Measurements from ENCODE around the gene NUP214.
"Not testable (repeated sequence)": the region's sequence is repeated elsewhere in the genome, so short reads cannot be mapped to it uniquely, and the experiment has no call there.

NUP214 gene

GRCh38 chr9:131237931-131238401, 112.6 kb downstream of the NUP214 start:
- intact Hi-C loops (cut with micrococcal nuclease) = loop anchor here (5.0 kb wide), 1 partner anchor 39 kb away; the partner anchor contains the start of gene FAM78A
- Mint-ChIP-seq H3K9me3 (peaks cover 5% of the 10 kb centered on the region), H3K27ac (peak overlapping the region; percentile 85), H3K36me3 (ENCODE audit: low read depth) (peaks cover 60% of the 10 kb centered on the region), H3K27me3 (peaks cover 8% of the 10 kb centered on the region), H3K4me3 (peak overlapping the region; percentile 55), H3K4me1 (ENCODE audit: low read depth) (peaks cover 40% of the 10 kb centered on the region)

- H3K9me3 Mint-ChIP-seq = peaks cover 9% of the 10 kb centered on the region
- H3K4me1 Mint-ChIP-seq (ENCODE audit: low read depth) = peaks cover 40% of the 10 kb centered on the region
- H3K4me3 Mint-ChIP-seq = peak overlapping the region; percentile 55
- peaks cover 61% of the 10 kb centered on the region for H3K36me3 Mint-ChIP-seq (ENCODE audit: low read depth)
- H3K27ac Mint-ChIP-seq = peak overlapping the region; percentile 85
- peaks cover 8% of the 10 kb centered on the region for H3K27me3 Mint-ChIP-seq
- intact Hi-C loops (cut with micrococcal nuclease) = loop anchor here (5.0 kb wide), 1 partner anchor 39 kb away; the partner anchor contains the start of gene FAM78A
Observed at GRCh38 chr9:131238402-131239021, 113.1 kb downstream of the NUP214 start.

- Mint-ChIP-seq H3K4me3 (peak overlapping the region; percentile 4), H3K36me3 (ENCODE audit: low read depth) (peaks cover 56% of the 10 kb centered on the region), H3K4me1 (ENCODE audit: low read depth) (peaks cover 40% of the 10 kb centered on the region), H3K27ac (peak overlapping the region; percentile 85), H3K9me3 (peaks cover 9% of the 10 kb centered on the region), H3K27me3 (peaks cover 8% of the 10 kb centered on the region)
- intact Hi-C loops (cut with micrococcal nuclease) = loop anchor here (5.0 kb wide), 1 partner anchor 38 kb away; the partner anchor contains the start of gene FAM78A
Observed at GRCh38 chr9:131239161-131239975, 114.0 kb downstream of the NUP214 start.

- peaks cover 9% of the 10 kb centered on the region for H3K9me3 Mint-ChIP-seq
- peaks cover 40% of the 10 kb centered on the region for H3K4me1 Mint-ChIP-seq (ENCODE audit: low read depth)
- H3K27ac Mint-ChIP-seq = peak overlapping the region; percentile 45
- H3K27me3 Mint-ChIP-seq = peaks cover 8% of the 10 kb centered on the region
- H3K36me3 Mint-ChIP-seq (ENCODE audit: low read depth) = peaks cover 52% of the 10 kb centered on the region
- H3K4me3 Mint-ChIP-seq = no peak overlapping the region
- intact Hi-C loops (cut with micrococcal nuclease) = no loop called here
Observed at GRCh38 chr9:131240047-131240921, 114.9 kb downstream of the NUP214 start.

- H3K36me3 Mint-ChIP-seq (ENCODE audit: low read depth) = peaks cover 40% of the 10 kb centered on the region
- intact Hi-C loops (cut with micrococcal nuclease); H3K27ac Mint-ChIP-seq: not testable (repeated sequence)
Observed at GRCh38 chr9:131244331-131244730, 118.9 kb downstream of the NUP214 start.

GRCh38 chr9:131246618-131247017, 121.2 kb downstream of the NUP214 start:
- peaks cover 9% of the 10 kb centered on the region for H3K9me3 Mint-ChIP-seq
- intact Hi-C loops (cut with micrococcal nuclease) = loop anchor here (5.0 kb wide), 1 partner anchor 86 kb away; no protein-coding TSS in a partner anchor

More at GRCh38 chr9:131244331-131244730, 118.9 kb downstream of the NUP214 start:
- peaks cover 19% of the 10 kb centered on the region for H3K4me1 Mint-ChIP-seq (ENCODE audit: low read depth)
- not testable (repeated sequence) for H3K27me3 Mint-ChIP-seq, H3K9me3 Mint-ChIP-seq, H3K4me3 Mint-ChIP-seq

GRCh38 chr9:131252120-131252519, 126.7 kb downstream of the NUP214 start:
- intact Hi-C loops (cut with micrococcal nuclease) = no loop called here
- Mint-ChIP-seq H3K9me3 (no peaks in the 10 kb centered on the region), H3K27me3 (no peaks in the 10 kb centered on the region), H3K4me1 (ENCODE audit: low read depth) (peaks cover 55% of the 10 kb centered on the region), H3K4me3 (peak overlapping the region; percentile 81), H3K27ac (peak overlapping the region; percentile 90), H3K36me3 (ENCODE audit: low read depth) (peaks cover 1% of the 10 kb centered on the region)

More at GRCh38 chr9:131246618-131247017, 121.2 kb downstream of the NUP214 start:
- no peaks in the 10 kb centered on the region for H3K27me3 Mint-ChIP-seq
- H3K4me3 Mint-ChIP-seq = no peak overlapping the region
- H3K36me3 Mint-ChIP-seq (ENCODE audit: low read depth) = peaks cover 24% of the 10 kb centered on the region
- no peak overlapping the region for H3K27ac Mint-ChIP-seq
- H3K4me1 Mint-ChIP-seq (ENCODE audit: low read depth) = peaks cover 11% of the 10 kb centered on the region

GRCh38 chr9:131253891-131254491, 128.6 kb downstream of the NUP214 start:
- Mint-ChIP-seq H3K4me1 (ENCODE audit: low read depth) (peaks cover 74% of the 10 kb centered on the region), H3K4me3 (peak overlapping the region; percentile 32), H3K27me3 (no peaks in the 10 kb centered on the region), H3K27ac (peak overlapping the region; percentile 90), H3K9me3 (no peaks in the 10 kb centered on the region), H3K36me3 (ENCODE audit: low read depth) (peaks cover 20% of the 10 kb centered on the region)
- intact Hi-C loops (cut with micrococcal nuclease) = no loop called here

- peaks cover 26% of the 10 kb centered on the region for H3K36me3 Mint-ChIP-seq (ENCODE audit: low read depth)
- H3K27me3 Mint-ChIP-seq = no peaks in the 10 kb centered on the region
- H3K4me3 Mint-ChIP-seq = peak overlapping the region; percentile 32
- H3K4me1 Mint-ChIP-seq (ENCODE audit: low read depth) = peaks cover 81% of the 10 kb centered on the region
- H3K27ac Mint-ChIP-seq = peak overlapping the region; percentile 90
- intact Hi-C loops (cut with micrococcal nuclease) = no loop called here
- no peaks in the 10 kb centered on the region for H3K9me3 Mint-ChIP-seq
Observed at GRCh38 chr9:131254626-131255025, 129.2 kb downstream of the NUP214 start.

GRCh38 chr9:131255676-131256197, 130.4 kb downstream of the NUP214 start:
- Mint-ChIP-seq H3K4me3 (peak overlapping the region; percentile 72), H3K27ac (peak overlapping the region; percentile 90), H3K9me3 (no peaks in the 10 kb centered on the region), H3K36me3 (ENCODE audit: low read depth) (peaks cover 37% of the 10 kb centered on the region), H3K27me3 (no peaks in the 10 kb centered on the region), H3K4me1 (ENCODE audit: low read depth) (peaks cover 87% of the 10 kb centered on the region)
- intact Hi-C loops (cut with micrococcal nuclease) = loop anchor here (2.0 kb wide), 1 partner anchor 21 kb away; the partner anchor contains the start of gene FAM78A

GRCh38 chr9:131257266-131258025, 132.1 kb downstream of the NUP214 start:
- Mint-ChIP-seq H3K4me1 (ENCODE audit: low read depth) (peaks cover 92% of the 10 kb centered on the region), H3K4me3 (no peak overlapping the region), H3K27me3 (no peaks in the 10 kb centered on the region), H3K27ac (peak overlapping the region; percentile 90), H3K36me3 (ENCODE audit: low read depth) (peaks cover 55% of the 10 kb centered on the region), H3K9me3 (no peaks in the 10 kb centered on the region)
- intact Hi-C loops (cut with micrococcal nuclease) = loop anchor here (2.0 kb wide), 1 partner anchor 19 kb away; the partner anchor contains the start of gene FAM78A

GRCh38 chr9:131258186-131258585, 132.8 kb downstream of the NUP214 start:
- peaks cover 93% of the 10 kb centered on the region for H3K4me1 Mint-ChIP-seq (ENCODE audit: low read depth)
- intact Hi-C loops (cut with micrococcal nuclease) = no loop called here
- no peaks in the 10 kb centered on the region for H3K27me3 Mint-ChIP-seq
- H3K36me3 Mint-ChIP-seq (ENCODE audit: low read depth) = peaks cover 62% of the 10 kb centered on the region
- H3K9me3 Mint-ChIP-seq = no peaks in the 10 kb centered on the region
- H3K27ac Mint-ChIP-seq = peak overlapping the region; percentile 90
- H3K4me3 Mint-ChIP-seq = no peak overlapping the region

All from dendritic cell treated with granulocyte-macrophage colony-stimulating factor and Interleukin-4, amounts not matched to agents 40 ng/mL and 50 ng/mL, for 4 days (primary cell).